Measurements from ENCODE around the gene B3GNT7.
A peak's percentile ranks its signal among the peaks of the same experiment; 100 is the strongest.

Gene B3GNT7

DNA sequence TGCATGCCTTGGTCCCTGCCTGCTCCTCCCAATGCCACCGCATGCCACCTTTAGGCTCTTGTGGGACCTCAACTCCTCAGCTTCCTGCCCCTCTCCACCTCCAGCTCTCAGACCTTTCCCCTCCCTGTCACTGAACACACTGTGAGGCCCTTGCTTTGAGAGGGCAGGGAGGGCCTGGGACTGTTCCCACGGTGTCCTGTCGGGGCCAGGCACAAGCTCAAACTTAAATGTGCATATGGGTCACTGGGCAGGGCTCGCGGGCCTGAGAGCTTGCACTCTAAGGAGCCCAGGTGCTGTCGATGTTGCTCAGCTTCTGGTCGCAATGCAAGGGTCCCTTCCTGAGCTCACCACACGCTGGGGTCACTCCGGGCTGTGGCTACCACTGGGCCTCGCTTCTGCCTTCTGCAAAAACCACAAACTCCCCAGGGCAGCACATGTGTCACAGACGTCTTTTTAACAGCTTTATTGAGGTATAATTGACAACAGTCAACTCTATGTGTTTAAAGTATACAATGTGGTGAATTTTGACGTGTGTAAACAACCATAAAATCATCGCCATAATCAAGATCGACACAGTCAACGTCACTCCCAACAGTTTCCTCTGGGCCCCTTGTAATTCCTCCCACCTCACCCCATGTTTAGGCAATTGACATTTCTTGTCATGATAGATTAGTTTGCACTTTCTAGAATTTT lies 11.9 kb upstream of the B3GNT7 start:
- Histone ChIP-seq H2BK15ac (replicated peaks; ENCODE audit: low read depth) (no peak overlapping the region), H3K4me3 (ENCODE audit: low read length) (no peak overlapping the region), H3K23ac (ENCODE audit: low read length) (no peak overlapping the region), H3K79me2 (ENCODE audit: control insufficient read depth, insufficient read depth, low read length) (no peaks in the 10 kb centered on the region), H3K4me2 (ENCODE audit: low read length) (no peak overlapping the region), H3K4ac (ENCODE audit: low read depth, low read length) (no peak overlapping the region), H4K8ac (ENCODE audit: low read depth, low read length) (no peak overlapping the region), H3K79me1 (ENCODE audit: low read length) (no peaks in the 10 kb centered on the region), H3K18ac (ENCODE audit: low read length) (no peak overlapping the region), H3K27me3 (ENCODE audit: insufficient read depth, low read length, poor library complexity) (no peaks in the 10 kb centered on the region), H2BK5ac (ENCODE audit: low read length) (no peak overlapping the region), H3K9ac (ENCODE audit: low read length) (no peak overlapping the region), H2BK120ac (ENCODE audit: low read depth, low read length) (no peak overlapping the region), H3K36me3 (ENCODE audit: control insufficient read depth, insufficient read depth, low read length) (no peaks in the 10 kb centered on the region), H2AK5ac (ENCODE audit: low read length) (peak overlapping the region; percentile 85), H3K4me1 (ENCODE audit: control insufficient read depth, low read depth, low read length) (peaks cover under 1% of the 10 kb centered on the region), H4K5ac (ENCODE audit: low read length) (no peak overlapping the region), H3K27ac (ENCODE audit: low read depth, low read length) (no peak overlapping the region), H3K56ac (ENCODE audit: low read length) (peak overlapping the region; percentile 28)
- DNase-seq = no peak
- WGBS (ENCODE audit: extremely low coverage, insufficient coverage, low lambda C conversion rate) = no CpG with 5 or more reads among the region's 15 CpGs

DNA sequence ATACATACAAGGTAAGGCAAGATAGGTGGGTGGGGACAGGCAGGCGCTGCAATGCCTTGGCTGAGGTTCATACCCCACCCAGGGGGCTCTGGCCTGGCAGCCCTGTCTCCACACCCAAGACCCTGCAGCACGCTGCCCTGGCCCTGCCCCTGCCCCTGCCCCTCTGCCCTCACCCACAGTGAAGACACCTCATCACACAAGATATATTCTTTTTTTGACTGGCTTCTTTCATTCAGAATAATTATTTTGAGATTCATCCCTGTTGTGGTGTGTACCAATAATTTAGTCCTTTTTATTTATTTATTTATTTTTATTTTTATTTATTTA lies 11.4 kb upstream of the B3GNT7 start:
- H2BK15ac ChIP-seq (replicated peaks; ENCODE audit: low read depth) = no peak overlapping the region
- H2BK120ac ChIP-seq (ENCODE audit: low read depth, low read length) = no peak overlapping the region
- H3K4me3 ChIP-seq (ENCODE audit: low read length) = no peak overlapping the region
- no peak overlapping the region for H3K56ac ChIP-seq (ENCODE audit: low read length)
- no peak overlapping the region for H4K5ac ChIP-seq (ENCODE audit: low read length)
- no peak overlapping the region for H3K18ac ChIP-seq (ENCODE audit: low read length)
- DNase-seq = no peak
- no peaks in the 10 kb centered on the region for H3K79me1 ChIP-seq (ENCODE audit: low read length)
- no peak overlapping the region for H3K9ac ChIP-seq (ENCODE audit: low read length)
- no peak overlapping the region for H2AK5ac ChIP-seq (ENCODE audit: low read length)
- no peak overlapping the region for H3K4me2 ChIP-seq (ENCODE audit: low read length)
- no peaks in the 10 kb centered on the region for H3K4me1 ChIP-seq (ENCODE audit: control insufficient read depth, low read depth, low read length)
- H3K23ac ChIP-seq (ENCODE audit: low read length) = no peak overlapping the region
- H3K27me3 ChIP-seq (ENCODE audit: insufficient read depth, low read length, poor library complexity) = no peaks in the 10 kb centered on the region
- H3K27ac ChIP-seq (ENCODE audit: low read depth, low read length) = no peak overlapping the region
- WGBS (ENCODE audit: extremely low coverage, insufficient coverage, low lambda C conversion rate) = no CpG with 5 or more reads among the region's 2 CpGs
- H2BK5ac ChIP-seq (ENCODE audit: low read length) = no peak overlapping the region
- H3K36me3 ChIP-seq (ENCODE audit: control insufficient read depth, insufficient read depth, low read length) = no peaks in the 10 kb centered on the region
- H3K4ac ChIP-seq (ENCODE audit: low read depth, low read length) = no peak overlapping the region
- no peak overlapping the region for H4K8ac ChIP-seq (ENCODE audit: low read depth, low read length)
- H3K79me2 ChIP-seq (ENCODE audit: control insufficient read depth, insufficient read depth, low read length) = no peaks in the 10 kb centered on the region

DNA sequence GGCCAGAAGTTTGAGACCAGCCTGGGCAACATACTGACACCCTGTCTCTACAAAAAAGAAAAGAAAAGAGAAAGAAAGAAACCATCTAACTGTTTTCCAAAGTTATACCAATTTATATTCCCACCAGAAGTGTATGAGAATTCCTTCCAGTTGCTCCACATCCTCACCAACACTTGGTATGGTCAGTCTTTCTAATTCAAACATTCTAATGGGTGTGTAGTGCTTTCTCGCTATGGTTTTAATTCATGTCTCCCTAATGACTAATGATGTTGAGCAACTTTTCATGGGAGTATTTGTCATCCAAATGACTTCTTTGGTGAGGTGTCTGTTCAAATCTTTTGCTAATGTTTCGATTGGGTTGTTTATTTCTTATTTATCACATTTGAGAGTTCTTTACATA lies 10.5 kb upstream of the B3GNT7 start:
- Histone ChIP-seq H2BK15ac (replicated peaks; ENCODE audit: low read depth) (no peak overlapping the region), H3K56ac (ENCODE audit: low read length) (no peak overlapping the region), H3K9ac (ENCODE audit: low read length) (no peak overlapping the region), H2BK120ac (ENCODE audit: low read depth, low read length) (no peak overlapping the region), H3K23ac (ENCODE audit: low read length) (no peak overlapping the region), H3K4me1 (ENCODE audit: control insufficient read depth, low read depth, low read length) (no peaks in the 10 kb centered on the region), H3K18ac (ENCODE audit: low read length) (no peak overlapping the region), H3K36me3 (ENCODE audit: control insufficient read depth, insufficient read depth, low read length) (no peaks in the 10 kb centered on the region), H3K4me2 (ENCODE audit: low read length) (no peak overlapping the region), H3K4me3 (ENCODE audit: low read length) (no peak overlapping the region), H3K79me2 (ENCODE audit: control insufficient read depth, insufficient read depth, low read length) (no peaks in the 10 kb centered on the region), H3K4ac (ENCODE audit: low read depth, low read length) (no peak overlapping the region), H3K79me1 (ENCODE audit: low read length) (no peaks in the 10 kb centered on the region), H4K5ac (ENCODE audit: low read length) (no peak overlapping the region), H2BK5ac (ENCODE audit: low read length) (no peak overlapping the region), H2AK5ac (ENCODE audit: low read length) (no peak overlapping the region), H4K8ac (ENCODE audit: low read depth, low read length) (no peak overlapping the region), H3K27ac (ENCODE audit: low read depth, low read length) (no peak overlapping the region), H3K27me3 (ENCODE audit: insufficient read depth, low read length, poor library complexity) (no peaks in the 10 kb centered on the region)
- DNase-seq = no peak
- no CpG with 5 or more reads among the region's 2 CpGs for WGBS (ENCODE audit: extremely low coverage, insufficient coverage, low lambda C conversion rate)

DNA sequence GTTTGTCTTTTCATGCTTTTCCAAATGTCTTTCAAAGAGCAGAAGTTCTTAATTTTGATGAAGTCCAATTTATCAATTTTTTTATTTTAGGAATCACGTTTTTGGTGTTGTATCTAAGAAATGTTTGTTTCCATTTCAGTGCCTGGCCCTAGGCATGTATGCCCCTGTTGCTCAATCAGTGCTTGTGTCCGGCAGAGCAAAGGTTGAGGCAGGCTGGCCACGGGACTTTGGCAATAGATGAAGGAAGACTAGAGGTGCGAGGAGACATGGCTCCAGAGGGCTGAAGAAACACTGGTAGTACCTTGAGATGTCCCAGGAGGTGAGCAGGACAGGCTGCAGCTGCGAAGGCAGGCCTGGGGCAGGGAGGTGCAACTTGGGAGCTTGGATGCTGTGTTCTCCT lies 10.1 kb upstream of the B3GNT7 start:
- no peaks in the 10 kb centered on the region for H3K4me1 ChIP-seq (ENCODE audit: control insufficient read depth, low read depth, low read length)
- no peak overlapping the region for H2BK15ac ChIP-seq (replicated peaks; ENCODE audit: low read depth)
- no peak overlapping the region for H2AK5ac ChIP-seq (ENCODE audit: low read length)
- H2BK120ac ChIP-seq (ENCODE audit: low read depth, low read length) = no peak overlapping the region
- H2BK5ac ChIP-seq (ENCODE audit: low read length) = no peak overlapping the region
- no peak overlapping the region for H4K5ac ChIP-seq (ENCODE audit: low read length)
- no CpG with 5 or more reads among the region's 5 CpGs for WGBS (ENCODE audit: extremely low coverage, insufficient coverage, low lambda C conversion rate)
- no peak overlapping the region for H3K4me2 ChIP-seq (ENCODE audit: low read length)
- H3K27me3 ChIP-seq (ENCODE audit: insufficient read depth, low read length, poor library complexity) = no peaks in the 10 kb centered on the region
- H3K4me3 ChIP-seq (ENCODE audit: low read length) = no peak overlapping the region
- no peaks in the 10 kb centered on the region for H3K79me2 ChIP-seq (ENCODE audit: control insufficient read depth, insufficient read depth, low read length)
- H4K8ac ChIP-seq (ENCODE audit: low read depth, low read length) = no peak overlapping the region
- no peak overlapping the region for H3K27ac ChIP-seq (ENCODE audit: low read depth, low read length)
- no peaks in the 10 kb centered on the region for H3K79me1 ChIP-seq (ENCODE audit: low read length)
- no peak overlapping the region for H3K9ac ChIP-seq (ENCODE audit: low read length)
- no peak overlapping the region for H3K56ac ChIP-seq (ENCODE audit: low read length)
- no peak overlapping the region for H3K18ac ChIP-seq (ENCODE audit: low read length)
- H3K23ac ChIP-seq (ENCODE audit: low read length) = no peak overlapping the region
- H3K36me3 ChIP-seq (ENCODE audit: control insufficient read depth, insufficient read depth, low read length) = no peaks in the 10 kb centered on the region
- H3K4ac ChIP-seq (ENCODE audit: low read depth, low read length) = no peak overlapping the region
- no peak for DNase-seq

DNA sequence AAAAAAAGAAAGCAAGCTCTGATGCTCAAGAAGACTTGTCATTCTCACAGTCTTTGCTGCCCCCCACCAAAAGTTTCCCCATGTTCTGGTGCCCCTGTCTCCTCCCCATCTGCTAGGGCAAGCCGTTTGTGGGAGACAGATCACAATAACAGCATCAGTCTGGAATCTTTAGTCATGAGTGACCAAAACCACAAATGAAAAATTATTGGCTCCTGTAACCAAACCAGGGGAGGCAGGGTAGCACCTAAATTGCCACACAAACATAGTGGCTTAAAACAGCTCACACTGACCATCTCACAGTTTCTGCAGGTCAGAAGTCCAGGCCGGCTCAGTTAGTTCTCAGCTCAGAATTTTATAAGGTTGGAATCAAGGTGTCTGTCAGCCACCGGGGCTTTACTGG lies 9.1 kb upstream of the B3GNT7 start:
- no peaks in the 10 kb centered on the region for H3K27me3 ChIP-seq (ENCODE audit: insufficient read depth, low read length, poor library complexity)
- WGBS (ENCODE audit: extremely low coverage, insufficient coverage, low lambda C conversion rate) = no CpG with 5 or more reads among the region's 3 CpGs
- no peaks in the 10 kb centered on the region for H3K4me1 ChIP-seq (ENCODE audit: control insufficient read depth, low read depth, low read length)
- no peak overlapping the region for H3K27ac ChIP-seq (ENCODE audit: low read depth, low read length)
- H3K23ac ChIP-seq (ENCODE audit: low read length) = no peak overlapping the region
- no peak overlapping the region for H3K4me2 ChIP-seq (ENCODE audit: low read length)
- no peak overlapping the region for H4K8ac ChIP-seq (ENCODE audit: low read depth, low read length)
- H3K36me3 ChIP-seq (ENCODE audit: control insufficient read depth, insufficient read depth, low read length) = no peaks in the 10 kb centered on the region
- H2AK5ac ChIP-seq (ENCODE audit: low read length) = no peak overlapping the region
- no peak overlapping the region for H3K9ac ChIP-seq (ENCODE audit: low read length)
- no peak overlapping the region for H3K18ac ChIP-seq (ENCODE audit: low read length)
- H2BK15ac ChIP-seq (replicated peaks; ENCODE audit: low read depth) = no peak overlapping the region
- no peak overlapping the region for H3K56ac ChIP-seq (ENCODE audit: low read length)
- no peak overlapping the region for H2BK5ac ChIP-seq (ENCODE audit: low read length)
- no peak for DNase-seq
- no peaks in the 10 kb centered on the region for H3K79me2 ChIP-seq (ENCODE audit: control insufficient read depth, insufficient read depth, low read length)
- no peaks in the 10 kb centered on the region for H3K79me1 ChIP-seq (ENCODE audit: low read length)
- no peak overlapping the region for H4K5ac ChIP-seq (ENCODE audit: low read length)
- H3K4ac ChIP-seq (ENCODE audit: low read depth, low read length) = no peak overlapping the region
- no peak overlapping the region for H3K4me3 ChIP-seq (ENCODE audit: low read length)
- H2BK120ac ChIP-seq (ENCODE audit: low read depth, low read length) = no peak overlapping the region

Data from mesendoderm (in vitro differentiated cells).